PFSK-1 (cell line): ENCODE results near the gene GPR55.

Experiments
- POLR2AphosphoS5 ChIP-seq: IDR thresholded peaks from 2 replicates; pipeline ENCODE4 v1.6.1; 2012; ENCODE audit warnings: low read depth, mild to moderate bottlenecking, control low read depth, low read length, moderate library complexity
- REST ChIP-seq, 2 experiments: IDR thresholded peaks; 2 replicates each; pipeline versions ENCODE4 v1.6.1 to v1.8.0; 2011 to 2012; ENCODE audit warnings: low read depth in 2 of 2, low read length in 2 of 2, control low read depth in 1 of 2, inconsistent platforms in 1 of 2, mild to moderate bottlenecking in 1 of 2, moderate library complexity in 1 of 2; ENCODE audit not compliant: insufficient read depth in 1 of 2

DNA sequence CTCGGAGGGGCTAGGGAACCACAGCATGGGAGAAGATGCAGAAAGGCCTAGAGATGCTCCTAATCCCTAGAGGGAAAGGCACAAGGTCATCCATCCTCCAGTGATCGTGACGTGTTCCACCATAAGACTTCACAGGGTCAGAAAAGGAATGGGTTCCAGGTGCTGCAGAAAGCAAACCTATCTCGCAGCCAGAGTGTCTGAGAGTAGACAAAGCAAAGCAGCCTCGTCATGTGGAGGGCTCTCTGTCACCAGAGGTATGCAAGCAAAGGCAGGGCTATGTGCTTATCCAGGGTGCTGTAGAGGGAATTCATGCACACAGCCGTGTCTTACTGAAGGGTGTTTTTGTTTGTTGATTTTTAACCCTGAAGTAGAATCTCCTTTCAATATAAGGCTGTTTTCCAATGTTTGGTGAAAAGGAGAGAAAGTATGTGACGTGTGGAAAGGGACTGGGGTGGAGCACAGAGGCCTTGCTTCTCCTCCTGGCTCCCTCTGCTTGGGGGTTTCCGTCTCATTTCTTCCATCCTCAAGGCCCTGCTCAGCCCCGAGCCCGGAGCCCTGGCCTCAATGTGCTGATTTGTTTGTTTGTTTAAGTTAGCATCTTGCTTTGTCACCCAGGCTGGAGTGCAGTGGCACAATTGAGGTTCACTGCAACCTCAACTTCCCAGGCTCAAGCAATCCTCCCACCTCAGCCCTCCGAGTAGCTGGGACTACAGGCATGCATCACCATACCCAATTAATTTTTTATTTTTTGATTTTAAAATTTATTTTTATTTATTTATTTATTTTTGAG lies 3.0 kb downstream of the GPR55 start:
- TF ChIP-seq POLR2AphosphoS5 (no peak), REST (IDR thresholded peaks at IDR 0.05; ENCODE audit: insufficient read depth in 1 of 2, low read depth in 2 of 2, low read length in 2 of 2) (no peak)
